Measurements from ENCODE around the gene P4HB.

P4HB gene

GRCh38 chr17:81811705-81812570, 48.4 kb downstream of the P4HB start:
- DNase-seq (ENCODE audit: low read depth in 2 of 2), result no peak

DNA sequence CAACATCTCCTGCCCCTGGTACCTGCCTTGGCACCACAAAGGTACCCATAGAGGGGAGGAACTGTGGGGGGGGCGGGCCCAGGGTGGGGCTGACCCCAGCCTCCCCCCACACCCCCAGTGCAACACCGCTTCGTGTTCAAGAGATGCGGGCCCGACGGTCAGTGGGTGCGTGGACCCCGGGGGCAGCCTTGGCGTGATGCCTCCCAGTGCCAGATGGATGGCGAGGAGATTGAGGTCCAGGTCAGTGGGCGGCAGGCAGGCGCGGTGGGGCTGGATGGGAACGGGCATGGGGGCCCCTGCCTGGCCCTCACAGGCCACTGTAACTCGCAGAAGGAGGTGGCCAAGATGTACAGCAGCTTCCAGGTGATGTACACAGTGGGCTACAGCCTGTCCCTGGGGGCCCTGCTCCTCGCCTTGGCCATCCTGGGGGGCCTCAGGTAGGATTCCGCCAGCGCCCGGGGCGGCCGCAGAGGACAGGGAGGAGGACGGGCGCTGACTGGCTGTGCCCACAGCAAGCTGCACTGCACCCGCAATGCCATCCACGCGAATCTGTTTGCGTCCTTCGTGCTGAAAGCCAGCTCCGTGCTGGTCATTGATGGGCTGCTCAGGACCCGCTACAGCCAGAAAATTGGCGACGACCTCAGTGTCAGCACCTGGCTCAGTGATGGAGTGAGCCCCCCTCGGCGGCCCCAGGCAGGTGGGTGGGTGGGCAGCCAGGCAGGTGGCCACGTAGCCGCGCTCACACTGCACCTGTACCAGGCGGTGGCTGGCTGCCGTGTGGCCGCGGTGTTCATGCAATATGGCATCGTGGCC, 49.2 kb downstream of the P4HB start:
- no peak for DNase-seq (ENCODE audit: low read depth in 2 of 2)

GRCh38 chr17:81810476-81810875, 49.9 kb downstream of the P4HB start:
- DNase-seq (ENCODE audit: low read depth in 2 of 2), result no peak

GRCh38 chr17:81809556-81809998, 50.8 kb downstream of the P4HB start:
- no peak for DNase-seq (ENCODE audit: low read depth in 2 of 2)

- DNase-seq (ENCODE audit: low read depth in 2 of 2), result no peak
Observed at GRCh38 chr17:81808778-81809555, 51.4 kb downstream of the P4HB start.

- no peak for DNase-seq (ENCODE audit: low read depth in 2 of 2)
Observed at GRCh38 chr17:81807839-81808238, 52.5 kb downstream of the P4HB start.

GRCh38 chr17:81807210-81807719, 53.1 kb downstream of the P4HB start:
- DNase-seq (ENCODE audit: low read depth in 2 of 2), result no peak

GRCh38 chr17:81806461-81807209, 53.7 kb downstream of the P4HB start:
- no peak for DNase-seq (ENCODE audit: low read depth in 2 of 2)

DNA sequence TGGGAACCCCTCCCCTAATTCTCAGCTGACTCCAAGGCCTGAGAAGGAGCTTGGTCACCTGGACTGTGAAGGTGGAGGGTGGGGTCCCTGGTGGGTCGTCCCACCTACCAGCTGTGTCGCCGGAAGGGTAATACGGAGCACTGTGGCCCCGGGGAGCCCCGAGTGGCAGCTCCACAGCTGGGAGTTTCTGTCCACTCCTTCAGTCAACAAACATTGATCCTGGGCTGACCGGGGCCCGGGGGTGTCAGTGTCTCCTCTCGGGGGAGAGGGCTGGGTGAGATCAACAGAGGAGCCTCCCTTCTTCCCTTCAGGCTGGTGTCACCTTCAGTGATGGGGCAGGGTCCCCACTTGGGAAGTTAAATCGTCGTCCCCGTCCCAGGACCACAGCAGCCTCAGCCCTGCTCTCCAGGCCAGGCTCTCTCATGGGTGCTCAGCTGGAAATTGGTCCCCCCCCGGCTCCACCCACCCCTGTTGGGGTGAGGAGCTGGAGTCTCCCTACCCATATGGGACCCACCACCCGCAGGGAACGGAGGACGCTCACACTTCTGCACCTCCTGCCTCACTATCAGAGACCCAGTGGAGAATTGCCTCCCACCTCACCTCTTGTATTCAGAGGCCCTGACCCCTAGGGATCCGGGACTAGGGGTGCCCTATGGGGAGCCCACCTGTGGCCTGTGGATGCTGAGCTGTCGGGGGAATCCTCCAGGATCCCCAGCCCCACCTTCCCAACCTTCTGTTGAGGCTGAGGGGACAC, 54.5 kb downstream of the P4HB start:
- DNase-seq (ENCODE audit: low read depth in 2 of 2), result no peak

- DNase-seq (ENCODE audit: low read depth in 2 of 2), result no peak
Observed at GRCh38 chr17:81804559-81805399, 55.6 kb downstream of the P4HB start.

DNA sequence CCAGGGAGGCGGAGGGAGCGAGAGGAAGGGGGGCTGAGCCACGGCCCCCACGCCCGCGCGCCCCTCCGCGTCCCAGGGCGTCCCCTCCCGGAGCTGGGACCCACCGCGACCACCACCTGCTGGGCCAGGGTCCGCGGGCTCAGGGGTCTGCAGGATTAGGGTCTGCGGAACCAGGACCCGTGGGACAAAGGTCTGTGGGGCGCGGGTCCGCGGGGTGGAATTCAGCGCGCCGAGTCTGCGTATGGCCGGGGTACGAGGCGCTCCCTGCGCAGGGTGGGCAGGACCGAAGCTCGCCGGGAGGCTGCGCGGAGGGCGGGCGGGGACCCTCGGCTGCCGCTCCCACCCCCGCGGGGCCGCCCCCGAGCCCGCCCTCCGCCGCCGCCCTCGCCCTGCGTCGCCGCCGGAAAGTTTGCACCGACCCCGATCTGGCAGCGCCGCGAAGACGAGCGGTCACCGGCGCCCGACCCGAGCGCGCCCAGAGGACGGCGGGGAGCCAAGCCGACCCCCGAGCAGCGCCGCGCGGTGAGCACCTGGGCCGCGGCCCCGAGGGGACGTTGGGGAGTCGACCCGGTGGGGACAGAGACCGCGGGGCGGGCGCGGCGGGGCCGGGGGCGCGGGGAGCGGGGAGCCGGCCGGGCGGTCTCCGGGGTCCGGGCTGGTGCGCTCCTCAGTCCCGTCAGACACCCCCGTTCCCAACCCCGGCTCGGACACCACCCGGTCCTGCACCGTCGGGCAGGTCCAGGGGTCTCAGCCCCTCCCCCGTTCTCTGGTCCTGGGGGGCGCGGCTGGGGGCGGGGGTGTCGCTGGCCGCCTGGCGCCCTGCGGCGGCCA, 56.4 kb downstream of the P4HB start, which contains the start of gene GCGR:
GCGR (plus strand) TSS at position 423 of the 831 bp plus-strand sequence. CDS start 4,869 bp downstream, outside the sequence.
- DNase-seq (ENCODE audit: low read depth in 2 of 2), result no peak

GRCh38 chr17:81802856-81803643, 57.3 kb downstream of the P4HB start:
- no peak for DNase-seq (ENCODE audit: low read depth in 2 of 2)

GRCh38 chr17:81802048-81802758, 58.1 kb downstream of the P4HB start:
- no peak for DNase-seq (ENCODE audit: low read depth in 2 of 2)

DNA sequence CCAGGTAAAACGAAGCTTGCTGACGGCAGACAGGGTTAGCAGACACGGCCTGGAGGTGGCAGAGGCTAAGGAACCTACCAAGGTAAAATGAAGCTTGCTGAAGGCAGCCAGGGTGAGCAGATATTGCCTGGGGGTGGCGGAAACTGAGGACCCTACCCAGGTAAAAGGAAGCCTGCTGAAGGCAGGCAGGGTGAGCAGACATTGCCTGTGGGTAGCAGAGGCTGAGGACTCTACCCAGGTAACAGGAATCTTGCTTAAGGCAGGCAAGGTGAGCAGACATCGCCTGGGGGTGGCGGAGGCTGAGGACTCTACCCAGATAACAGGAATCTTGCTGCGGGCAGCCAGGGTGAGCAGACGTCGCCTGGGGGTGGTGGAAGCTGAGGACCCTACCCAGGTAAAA, 59.0 kb downstream of the P4HB start:
- DNase-seq (ENCODE audit: low read depth in 2 of 2), result no peak

DNA sequence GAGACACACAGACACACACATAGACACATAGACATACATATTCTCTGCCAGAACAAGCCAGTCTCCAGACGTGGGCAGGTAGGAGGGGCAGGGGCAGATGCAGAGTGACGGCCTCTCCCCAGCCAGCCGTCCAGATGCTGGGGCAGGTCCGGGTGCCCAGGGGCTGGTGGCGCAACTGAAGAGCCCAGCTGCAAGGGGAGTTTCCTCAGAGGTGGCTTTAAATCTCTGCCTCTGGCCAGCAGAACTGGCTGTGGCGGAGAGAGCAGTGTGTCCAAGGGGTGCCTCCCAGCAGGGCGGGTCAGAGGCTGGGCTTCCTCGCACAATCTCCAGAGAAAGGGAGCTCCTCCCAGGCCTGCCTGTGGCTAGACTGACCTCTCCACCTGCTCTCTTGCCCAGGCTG, 65.8 kb downstream of the P4HB start:
- no peak for DNase-seq (ENCODE audit: low read depth in 2 of 2)

GRCh38 chr17:81794074-81794476, 66.3 kb downstream of the P4HB start:
- DNase-seq (ENCODE audit: low read depth in 2 of 2), result no peak
